Forelimb muscle (tissue), 1 donor: ENCODE results near the gene QPCT. TPM values are rescaled to one million over a fixed set of nuclear protein-coding genes. Genes with fewer than 3 reads are reported as not detected.

ENCODE experiments used
- polyA plus RNA-seq: library from polyadenylated mRNA; unstranded; fragments of 120-200 nt; gene quantifications from one replicate; pipeline ENCODE4 v1.2.1, GENCODE V29; 2013; ENCODE audit not compliant: insufficient read length

QPCT gene
- polyA plus RNA-seq, 1 donor, result 8.9 TPM

Other genes with a start within 250 kb of the QPCT start
- gene EIF2AK2, start 187.7 kb upstream of the QPCT start, polyA plus RNA-seq, result 18.6 TPM
- gene SULT6B1, start 156.0 kb upstream of the QPCT start, polyA plus RNA-seq, result not detected
- gene CEBPZOS, start 148.1 kb upstream of the QPCT start, polyA plus RNA-seq, result 35.9 TPM
- gene CEBPZ, start 113.0 kb upstream of the QPCT start, polyA plus RNA-seq, result 40.5 TPM
- gene NDUFAF7, start 113.0 kb upstream of the QPCT start, polyA plus RNA-seq, result 15.2 TPM
- 27.3 TPM for gene PRKD3, start 19.8 kb upstream of the QPCT start, polyA plus RNA-seq